Keratinocyte (primary cell): Measurements from ENCODE around the gene A4GNT. TPM values are rescaled to one million over a fixed set of nuclear protein-coding genes. Genes with fewer than 3 reads are reported as not detected.

Experiments
- DNase-seq: peaks from one replicate; pipeline ENCODE4 v3.0.0-alpha.2; 2011; ENCODE audit warnings: low read depth, missing footprints, low spot score
- FAIRE-seq: peaks from 2 replicates; lab custom pipeline; 2011; peaks lifted over from hg19 to GRCh38; lab: Jason Lieb, UNC
- H2AFZ ChIP-seq: 2 replicates; pipeline ENCODE4 v1.6.0; 2012; ENCODE audit warnings: low read length, control low read depth, inconsistent platforms; ENCODE audit not compliant: control insufficient read depth
- H3K27ac ChIP-seq: 2 replicates; pipeline ENCODE4 v1.5.1; 2011; ENCODE audit warnings: low read length; ENCODE audit not compliant: control insufficient read depth, insufficient read depth
- H3K27me3 ChIP-seq: 3 replicates; pipeline ENCODE4 v1.6.0; 2011; ENCODE audit warnings: low read length; ENCODE audit not compliant: control insufficient read depth, insufficient read depth; ENCODE audit errors: extremely low read depth
- H3K36me3 ChIP-seq, 2 experiments: 2 replicates in 1 of 2; 3 replicates in 1 of 2; pipeline ENCODE4 v1.5.1; 2011; ENCODE audit warnings: low read length in 2 of 2, mild to moderate bottlenecking in 1 of 2; ENCODE audit not compliant: control insufficient read depth in 2 of 2, insufficient read depth in 2 of 2; ENCODE audit errors: extremely low read depth in 1 of 2
- H3K4me1 ChIP-seq: 3 replicates; pipeline ENCODE4 v1.5.1; 2011; ENCODE audit warnings: low read length; ENCODE audit not compliant: control insufficient read depth, insufficient read depth; ENCODE audit errors: extremely low read depth
- H3K4me2 ChIP-seq: 3 replicates; pipeline ENCODE4 v1.6.0; 2011; ENCODE audit warnings: low read depth, low read length; ENCODE audit not compliant: control insufficient read depth, insufficient read depth; ENCODE audit errors: extremely low read depth
- H3K4me3 ChIP-seq, 3 experiments: fragments of 200-600 bp in 1 of 3; sonication (generic) in 1 of 3; 2 replicates in 2 of 3; 3 replicates in 1 of 3; pipeline ENCODE4 v1.5.1; 2011 to 2016; ENCODE audit warnings: low read length in 3 of 3, mild to moderate bottlenecking in 3 of 3, control low read depth in 2 of 3, inconsistent platforms in 1 of 3, low read depth in 1 of 3, mixed read lengths in 1 of 3, mixed run types in 1 of 3, moderate library complexity in 1 of 3; ENCODE audit not compliant: control insufficient read depth in 2 of 3, insufficient read depth in 2 of 3; ENCODE audit errors: extremely low read depth in 1 of 3
- H3K79me2 ChIP-seq: 2 replicates; pipeline ENCODE4 v1.6.0; 2012; ENCODE audit warnings: low read length; ENCODE audit not compliant: control insufficient read depth, insufficient read depth
- H3K9ac ChIP-seq: 3 replicates; pipeline ENCODE4 v1.6.0; 2011; ENCODE audit warnings: low read length; ENCODE audit not compliant: control insufficient read depth, insufficient read depth; ENCODE audit errors: extremely low read depth
- H3K9me1 ChIP-seq: 3 replicates; pipeline ENCODE4 v1.6.0; 2011; ENCODE audit warnings: low read length; ENCODE audit not compliant: control insufficient read depth, insufficient read depth; ENCODE audit errors: extremely low read depth
- H3K9me3 ChIP-seq: 2 replicates; pipeline ENCODE4 v1.5.1; 2012; ENCODE audit warnings: low read depth, low read length; ENCODE audit not compliant: control insufficient read depth
- H4K20me1 ChIP-seq: 3 replicates; pipeline ENCODE4 v1.6.0; 2011; ENCODE audit warnings: low read length; ENCODE audit not compliant: control insufficient read depth, insufficient read depth; ENCODE audit errors: extremely low read depth
- EZH2 ChIP-seq: IDR thresholded peaks from one replicate; pipeline ENCODE4 v1.6.1; 2012; ENCODE audit warnings: inconsistent platforms, mild to moderate bottlenecking, low read length, moderate library complexity
- dilution Hi-C: fragments of 300-500 bp; cut with MboI; formaldehyde crosslinking; loops from one replicate; pipeline ENCODE4 v1.7.0; 2020; ENCODE audit warnings: low sequenced_read_pairs; ENCODE audit not compliant: extremely low pct_ligation_motif_present
- polyA plus RNA-seq, 5 experiments: library from polyadenylated mRNA; depleted of rRNA in 3 of 5; stranded (reverse) in 3 of 5; stranded (forward) in 1 of 5; unstranded in 1 of 5; fragments of >200 nt; gene quantifications; 1 replicate in 1 of 5; 2 replicates in 3 of 5; 3 replicates in 1 of 5; pipeline versions ENCODE4 v1.2.1 to v1.2.3, GENCODE V29; 2011 to 2012; ENCODE audit warnings: missing spikeins in 2 of 5, low read depth in 1 of 5, low replicate concordance in 1 of 5
- TF ChIP-seq, protein P1 (sequence below), 3 experiments: IDR thresholded peaks in 1 of 3; conservative IDR thresholded peaks in 1 of 3; optimal IDR thresholded peaks in 1 of 3; 2 replicates in 2 of 3; 3 replicates in 1 of 3; pipeline versions ENCODE3 to v1.5.1; 2011; ENCODE audit warnings: low read length in 3 of 3, mild to moderate bottlenecking in 3 of 3, moderate library complexity in 2 of 3, control low read depth in 1 of 3, inconsistent platforms in 1 of 3; ENCODE audit not compliant: insufficient read depth in 2 of 3; ENCODE audit errors: extremely low read depth in 1 of 3

Gene A4GNT
- polyA plus RNA-seq, 1 donor (not counting 4 experiments of a cell fraction or from before 2014, with no cell fraction given): not detected

DNA sequence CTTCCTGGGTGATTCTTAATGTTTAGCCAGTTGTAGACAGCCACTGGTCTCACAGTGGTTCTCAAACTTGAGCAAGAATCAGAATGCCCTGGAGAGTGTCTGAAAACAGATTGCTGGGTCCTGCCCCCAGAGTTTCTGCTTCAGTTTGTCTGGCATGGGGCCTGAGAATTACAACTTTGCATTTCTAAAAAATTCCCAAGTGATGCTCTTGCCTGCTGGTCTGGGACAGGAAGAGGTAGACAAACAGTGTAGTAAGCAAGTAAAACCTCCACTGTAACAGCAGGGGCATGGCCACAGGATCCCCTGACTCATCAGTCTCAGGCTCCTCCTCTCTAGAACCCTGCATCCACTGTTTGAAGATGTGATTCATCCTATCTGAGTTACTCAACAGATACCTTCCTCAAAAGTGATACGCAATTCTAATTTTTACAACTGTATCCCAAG is 53.3 kb downstream of the A4GNT start:
- peak; percentile 93 for FAIRE-seq
- Histone ChIP-seq H3K27me3 (no peaks in the 10 kb centered on the region), H3K9me3 (no peaks in the 10 kb centered on the region), H3K4me1 (peaks cover 37% of the 10 kb centered on the region), H3K4me2 (no peak overlapping the region), H3K27ac (peak overlapping the region; percentile 65), H3K9ac (peak overlapping the region; percentile 15), H3K79me2 (no peaks in the 10 kb centered on the region), H3K9me1 (peaks cover 12% of the 10 kb centered on the region), H2AFZ (no peak overlapping the region), H4K20me1 (no peaks in the 10 kb centered on the region), H3K4me3 (no peak overlapping the region), H3K36me3 (no peaks in the 10 kb centered on the region)
- dilution Hi-C loops: no loop called here
- DNase-seq: peak; percentile 60
- no peak for TF ChIP-seq EZH2
- TF ChIP-seq, protein P1, sequence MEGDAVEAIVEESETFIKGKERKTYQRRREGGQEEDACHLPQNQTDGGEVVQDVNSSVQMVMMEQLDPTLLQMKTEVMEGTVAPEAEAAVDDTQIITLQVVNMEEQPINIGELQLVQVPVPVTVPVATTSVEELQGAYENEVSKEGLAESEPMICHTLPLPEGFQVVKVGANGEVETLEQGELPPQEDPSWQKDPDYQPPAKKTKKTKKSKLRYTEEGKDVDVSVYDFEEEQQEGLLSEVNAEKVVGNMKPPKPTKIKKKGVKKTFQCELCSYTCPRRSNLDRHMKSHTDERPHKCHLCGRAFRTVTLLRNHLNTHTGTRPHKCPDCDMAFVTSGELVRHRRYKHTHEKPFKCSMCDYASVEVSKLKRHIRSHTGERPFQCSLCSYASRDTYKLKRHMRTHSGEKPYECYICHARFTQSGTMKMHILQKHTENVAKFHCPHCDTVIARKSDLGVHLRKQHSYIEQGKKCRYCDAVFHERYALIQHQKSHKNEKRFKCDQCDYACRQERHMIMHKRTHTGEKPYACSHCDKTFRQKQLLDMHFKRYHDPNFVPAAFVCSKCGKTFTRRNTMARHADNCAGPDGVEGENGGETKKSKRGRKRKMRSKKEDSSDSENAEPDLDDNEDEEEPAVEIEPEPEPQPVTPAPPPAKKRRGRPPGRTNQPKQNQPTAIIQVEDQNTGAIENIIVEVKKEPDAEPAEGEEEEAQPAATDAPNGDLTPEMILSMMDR (optimal IDR thresholded peaks at IDR 0.05 in 1 of 3, IDR thresholded peaks at IDR 0.05 in 1 of 3, conservative IDR thresholded peaks at IDR 0.05 in 1 of 3; ENCODE audit: extremely low read depth in 1 of 3, insufficient read depth in 2 of 3, low read length in 3 of 3): no peak

DNA sequence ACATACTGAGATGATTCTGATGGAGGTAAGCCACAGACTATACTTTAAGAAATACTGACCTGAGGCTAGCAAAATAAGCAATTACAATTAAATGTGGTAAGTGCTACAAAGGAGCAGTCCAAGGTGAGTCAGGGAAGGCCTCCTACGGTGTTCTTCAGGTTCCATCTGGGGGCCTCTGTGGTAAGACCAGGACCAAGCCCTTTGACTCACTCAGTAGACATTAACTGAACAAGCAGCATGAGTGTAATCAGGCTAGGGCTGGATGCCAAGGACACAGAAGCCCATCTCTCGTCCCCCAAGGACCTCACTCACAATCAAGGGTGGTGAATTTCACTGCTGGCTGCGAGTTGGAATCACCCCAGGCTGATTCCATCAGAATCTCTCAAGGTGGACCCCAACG is 54.1 kb downstream of the A4GNT start:
- Histone ChIP-seq H3K27me3 (no peaks in the 10 kb centered on the region), H3K9me3 (no peaks in the 10 kb centered on the region), H2AFZ (no peak overlapping the region), H3K36me3 (no peaks in the 10 kb centered on the region), H3K79me2 (no peaks in the 10 kb centered on the region), H3K4me1 (peaks cover 37% of the 10 kb centered on the region), H3K4me3 (no peak overlapping the region), H4K20me1 (no peaks in the 10 kb centered on the region), H3K27ac (peak overlapping the region; percentile 65), H3K4me2 (no peak overlapping the region), H3K9me1 (peaks cover 12% of the 10 kb centered on the region), H3K9ac (no peak overlapping the region)
- DNase-seq (no peak), FAIRE-seq (no peak)
- dilution Hi-C loops: no loop called here
- no peak for TF ChIP-seq EZH2
- TF ChIP-seq, protein P1 (optimal IDR thresholded peaks at IDR 0.05 in 1 of 3, IDR thresholded peaks at IDR 0.05 in 1 of 3, conservative IDR thresholded peaks at IDR 0.05 in 1 of 3; ENCODE audit: extremely low read depth in 1 of 3, insufficient read depth in 2 of 3, low read length in 3 of 3): no peak

Other genes starting within 250 kb of the A4GNT start
- not detected in 3 replicates for gene CLDN18, start 122.2 kb downstream of the A4GNT start, polyA plus RNA-seq
- gene DZIP1L, start 16.8 kb downstream of the A4GNT start, polyA plus RNA-seq: 1.3 to 1.9 TPM (median 1.7 TPM) in 3 replicates
- 9.9 to 16.2 TPM (median 14.0 TPM) in 3 replicates for gene DBR1, start 42.5 kb upstream of the A4GNT start, polyA plus RNA-seq
- gene ARMC8, start 54.9 kb upstream of the A4GNT start, polyA plus RNA-seq: 50.8 to 66.1 TPM (median 51.3 TPM) in 3 replicates
- gene NME9, start 197.5 kb upstream of the A4GNT start, polyA plus RNA-seq: 0.05 TPM in 1 of 3 replicates, not detected in the others
- 7.7 to 15.6 TPM (median 9.8 TPM) in 3 replicates for gene MRAS, start 216.2 kb upstream of the A4GNT start, polyA plus RNA-seq